MM.1S (cell line): ENCODE data around the gene PLCB1.

Source experiments
- DNase-seq: peaks from one replicate; pipeline ENCODE4 v3.0.0-alpha.2; 2015
- H2AFZ ChIP-seq: fragments of 300-600 bp; sonication (generic); 2 replicates; pipeline ENCODE4 v1.6.0; 2016; ENCODE audit warnings: antibody characterized with exemption, low read length
- H3F3A ChIP-seq: fragments of 300-600 bp; sonication (generic); 2 replicates; pipeline ENCODE4 v1.6.1; 2016; ENCODE audit warnings: mild to moderate bottlenecking, antibody characterized with exemption, low read length, moderate library complexity, mixed read lengths; ENCODE audit not compliant: insufficient read depth
- H3K27ac ChIP-seq: fragments of 300-600 bp; sonication (generic); 2 replicates; pipeline ENCODE4 v1.5.1; 2016; ENCODE audit warnings: mild to moderate bottlenecking, low read length
- H3K27me3 ChIP-seq: fragments of 300-600 bp; sonication (generic); replicated peaks from 2 replicates; pipeline ENCODE4 v1.6.0; 2016; ENCODE audit warnings: low read length; ENCODE audit not compliant: insufficient read depth
- H3K36me3 ChIP-seq: fragments of 300-600 bp; sonication (generic); replicated peaks from 2 replicates; pipeline ENCODE4 v1.6.1; 2016; ENCODE audit warnings: mild to moderate bottlenecking, low read length, mixed read lengths; ENCODE audit not compliant: insufficient read depth
- H3K4me1 ChIP-seq: fragments of 300-600 bp; sonication (generic); 2 replicates; pipeline ENCODE4 v1.6.1; 2016; ENCODE audit warnings: low read length, mixed read lengths
- H3K4me2 ChIP-seq: fragments of 300-600 bp; sonication (generic); 2 replicates; pipeline ENCODE4 v1.6.0; 2016; ENCODE audit warnings: low read depth, low read length
- H3K4me3 ChIP-seq: fragments of 300-600 bp; sonication (generic); 2 replicates; pipeline ENCODE4 v1.5.1; 2016; ENCODE audit warnings: low read length, mixed read lengths
- H3K79me2 ChIP-seq: fragments of 300-600 bp; sonication (generic); 2 replicates; pipeline ENCODE4 v1.6.1; 2016; ENCODE audit warnings: mixed run types, low read length, mixed read lengths
- H3K9ac ChIP-seq: fragments of 300-600 bp; sonication (generic); 2 replicates; pipeline ENCODE4 v1.6.1; 2016; ENCODE audit warnings: low read length, mixed read lengths
- H3K9me2 ChIP-seq: fragments of 300-600 bp; sonication (generic); replicated peaks from 2 replicates; pipeline ENCODE4 v1.6.1; 2016; ENCODE audit warnings: mild to moderate bottlenecking, low read length, mixed read lengths; ENCODE audit not compliant: insufficient read depth
- H3K9me3 ChIP-seq: fragments of 300-600 bp; sonication (generic); replicated peaks from 2 replicates; pipeline ENCODE4 v1.6.1; 2016; ENCODE audit warnings: mild to moderate bottlenecking, low read length, mixed read lengths; ENCODE audit not compliant: insufficient read depth
- H4K20me1 ChIP-seq: fragments of 300-600 bp; sonication (generic); 2 replicates; pipeline ENCODE4 v1.6.1; 2016; ENCODE audit warnings: mild to moderate bottlenecking, low read length, moderate library complexity, mixed read lengths; ENCODE audit not compliant: insufficient read depth
- CTCF ChIP-seq: fragments of 300-600 bp; sonication (generic); IDR thresholded peaks from 2 replicates; pipeline ENCODE4 v1.5.1; 2016; ENCODE audit warnings: antibody characterized with exemption, low read length, mixed read lengths
- EZH2 ChIP-seq: fragments of 300-600 bp; sonication (generic); optimal IDR thresholded peaks from 2 replicates; pipeline ENCODE3; 2017; ENCODE audit warnings: low read depth, mild to moderate bottlenecking, antibody characterized with exemption, low read length, mixed read lengths
- EZH2phosphoT487 ChIP-seq: fragments of 300-600 bp; sonication (generic); IDR thresholded peaks from 2 replicates; pipeline ENCODE4 v1.6.1; 2018; ENCODE audit warnings: antibody characterized with exemption, low read length

PLCB1 gene

DNA sequence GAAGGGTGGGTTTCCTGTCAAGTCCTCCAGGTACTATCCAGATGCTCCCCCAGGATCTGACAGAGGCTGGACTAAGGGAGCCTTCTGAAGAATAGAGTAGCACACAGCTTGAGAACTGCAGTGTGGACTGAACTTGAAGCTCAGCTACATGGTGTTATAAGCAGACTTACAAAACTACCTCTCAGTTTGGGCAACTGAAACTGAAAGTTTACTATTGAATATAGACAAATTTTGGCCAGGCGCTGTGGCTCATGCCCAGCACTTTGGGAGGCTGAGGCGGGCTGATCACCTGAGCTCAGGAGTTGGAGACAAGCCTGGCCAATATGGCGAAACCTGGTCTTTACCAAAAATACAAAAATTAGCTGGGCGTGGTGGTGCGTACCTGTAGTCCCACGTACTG, 348.5 kb downstream of the PLCB1 start:
- TF ChIP-seq EZH2 (no peak), EZH2phosphoT487 (no peak), CTCF (no peak)
- no peaks in the 10 kb centered on the region for H3K36me3 ChIP-seq
- peaks cover 9% of the 10 kb centered on the region; the same call in 1 of the 2 replicates for H3F3A ChIP-seq
- H3K9me3 ChIP-seq = no peaks in the 10 kb centered on the region
- H4K20me1 ChIP-seq = no peaks in the 10 kb centered on the region
- peak overlapping the region; percentile 31; the same call in 1 of the 2 replicates for H3K4me3 ChIP-seq
- H3K79me2 ChIP-seq = no peaks in the 10 kb centered on the region
- H2AFZ ChIP-seq = peak overlapping the region; percentile 33
- H3K27me3 ChIP-seq = no peaks in the 10 kb centered on the region
- H3K4me2 ChIP-seq = peak overlapping the region; percentile 72
- peak overlapping the region; percentile 79 for H3K27ac ChIP-seq
- H3K4me1 ChIP-seq = peaks cover 13% of the 10 kb centered on the region
- DNase-seq = peak; percentile 70
- peak overlapping the region; percentile 26; the same call in 1 of the 2 replicates for H3K9ac ChIP-seq
- H3K9me2 ChIP-seq = no peaks in the 10 kb centered on the region

DNA sequence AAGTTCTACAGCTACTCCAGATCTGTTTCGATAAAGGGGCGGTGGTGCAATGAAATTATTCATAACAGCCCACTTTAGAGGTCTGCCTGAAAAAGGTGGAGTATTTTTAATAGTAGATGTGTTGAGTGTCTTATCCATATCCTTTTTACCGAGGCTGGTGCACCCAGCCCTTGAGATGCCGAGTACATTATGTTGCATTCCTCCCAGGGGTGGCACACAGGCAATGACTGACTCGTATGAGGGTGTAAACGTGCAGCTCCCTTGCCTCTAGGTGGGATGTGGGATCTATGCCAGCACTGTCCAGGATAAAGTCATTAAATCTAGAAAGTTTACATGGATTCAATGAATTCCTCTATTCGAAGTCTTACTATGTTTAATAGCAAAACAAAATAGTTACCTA, 355.6 kb downstream of the PLCB1 start:
- no peaks in the 10 kb centered on the region for H3K27me3 ChIP-seq
- no peaks in the 10 kb centered on the region for H4K20me1 ChIP-seq
- DNase-seq = no peak
- no peak overlapping the region for H3K27ac ChIP-seq
- TF ChIP-seq EZH2phosphoT487 = no peak
- no peak overlapping the region for H3K4me2 ChIP-seq
- H3K79me2 ChIP-seq = no peaks in the 10 kb centered on the region
- H3K9me3 ChIP-seq = no peaks in the 10 kb centered on the region
- H3K9ac ChIP-seq = no peak overlapping the region
- no peaks in the 10 kb centered on the region for H3F3A ChIP-seq
- H3K4me3 ChIP-seq = no peak overlapping the region
- H3K36me3 ChIP-seq = no peaks in the 10 kb centered on the region
- H2AFZ ChIP-seq = no peak overlapping the region
- no peaks in the 10 kb centered on the region for H3K9me2 ChIP-seq
- H3K4me1 ChIP-seq = no peaks in the 10 kb centered on the region

GRCh38 chr20:8489094-8489883, 357.2 kb downstream of the PLCB1 start:
- no peaks in the 10 kb centered on the region for H3K4me1 ChIP-seq
- no peaks in the 10 kb centered on the region for H3K79me2 ChIP-seq
- TF ChIP-seq EZH2 = no peak
- no peak for TF ChIP-seq CTCF
- no peak for TF ChIP-seq EZH2phosphoT487
- no peak overlapping the region for H3K4me2 ChIP-seq
- H3K27ac ChIP-seq = no peak overlapping the region
- H2AFZ ChIP-seq = no peak overlapping the region
- H3K27me3 ChIP-seq = no peaks in the 10 kb centered on the region
- no peak for DNase-seq
- no peaks in the 10 kb centered on the region for H3K9me3 ChIP-seq
- H3K9ac ChIP-seq = no peak overlapping the region
- no peaks in the 10 kb centered on the region for H4K20me1 ChIP-seq
- H3K9me2 ChIP-seq = no peaks in the 10 kb centered on the region
- no peaks in the 10 kb centered on the region for H3F3A ChIP-seq
- H3K4me3 ChIP-seq = no peak overlapping the region
- H3K36me3 ChIP-seq = no peaks in the 10 kb centered on the region
